ENCODE results near the gene MAN1A2.
"Not testable (repeated sequence)": the region's sequence is repeated elsewhere in the genome, so short reads cannot be mapped to it uniquely, and the experiment has no call there.

MAN1A2 gene

DNA sequence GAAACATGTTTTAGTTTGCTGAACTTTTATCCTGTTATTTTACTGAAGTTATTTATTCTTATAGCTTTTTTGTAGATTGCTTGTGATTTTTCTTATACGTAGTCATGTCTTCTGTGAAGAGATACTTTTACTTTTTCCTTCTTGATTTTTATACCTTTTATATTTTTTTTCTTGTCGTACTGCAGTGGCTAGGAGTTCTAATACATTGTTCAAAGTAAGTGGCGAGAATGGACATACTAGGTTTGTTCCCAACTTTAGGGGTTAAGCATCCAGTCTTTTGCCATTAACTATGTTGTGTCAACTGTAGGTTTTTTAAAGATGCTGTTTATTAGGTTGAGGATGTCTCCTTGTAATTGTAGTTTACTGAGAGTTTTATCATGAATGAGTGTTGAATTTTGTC, 36.3 kb downstream of the MAN1A2 start:
- DNase-seq, result no peak

- no peak for DNase-seq
These were observed 37.8 kb downstream of the MAN1A2 start for GRCh38 chr1:117405042-117405441.

- no peak for DNase-seq
These were observed 45.2 kb downstream of the MAN1A2 start for GRCh38 chr1:117412472-117412871.

DNA sequence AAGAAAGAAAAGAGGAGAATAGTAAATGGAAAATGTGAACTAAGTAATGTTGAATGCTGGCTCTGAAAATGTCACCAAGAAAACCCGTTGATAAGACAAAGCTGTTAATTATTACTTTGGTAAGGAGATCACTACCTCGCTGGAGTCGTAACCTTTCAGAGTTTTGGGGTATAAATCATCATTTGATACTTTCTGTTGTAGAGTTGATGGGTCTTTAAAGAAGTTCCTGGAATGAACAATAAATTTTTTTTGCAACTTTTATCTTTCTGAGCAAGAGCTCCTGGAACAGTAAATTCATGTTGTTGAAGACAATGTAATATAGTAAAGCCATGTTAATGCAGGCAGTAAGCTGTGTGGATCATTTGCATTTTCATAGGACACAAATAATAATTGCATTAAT, 46.2 kb downstream of the MAN1A2 start:
- DNase-seq, result no peak

GRCh38 chr1:117414943-117415342, 47.7 kb downstream of the MAN1A2 start:
- no peak for DNase-seq

DNA sequence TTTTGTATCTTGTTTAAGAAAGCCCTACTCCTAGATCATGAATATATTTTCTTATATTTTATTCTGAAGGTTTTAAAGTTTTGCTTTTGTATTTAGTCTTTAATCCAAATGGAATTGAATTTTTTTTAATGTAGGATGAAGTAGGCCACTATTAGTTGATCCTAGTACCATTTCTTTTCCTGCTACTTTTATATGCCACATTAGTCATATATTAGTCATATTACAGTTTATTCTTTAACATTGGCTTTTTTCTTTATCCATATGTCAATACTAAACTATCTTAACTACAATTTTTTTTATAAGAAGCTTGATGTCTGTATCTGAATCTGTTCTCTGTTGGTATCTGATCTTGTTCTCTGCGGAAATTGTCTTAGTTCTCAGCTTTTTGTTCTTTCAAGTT, 48.8 kb downstream of the MAN1A2 start:
- no peak for DNase-seq

DNA sequence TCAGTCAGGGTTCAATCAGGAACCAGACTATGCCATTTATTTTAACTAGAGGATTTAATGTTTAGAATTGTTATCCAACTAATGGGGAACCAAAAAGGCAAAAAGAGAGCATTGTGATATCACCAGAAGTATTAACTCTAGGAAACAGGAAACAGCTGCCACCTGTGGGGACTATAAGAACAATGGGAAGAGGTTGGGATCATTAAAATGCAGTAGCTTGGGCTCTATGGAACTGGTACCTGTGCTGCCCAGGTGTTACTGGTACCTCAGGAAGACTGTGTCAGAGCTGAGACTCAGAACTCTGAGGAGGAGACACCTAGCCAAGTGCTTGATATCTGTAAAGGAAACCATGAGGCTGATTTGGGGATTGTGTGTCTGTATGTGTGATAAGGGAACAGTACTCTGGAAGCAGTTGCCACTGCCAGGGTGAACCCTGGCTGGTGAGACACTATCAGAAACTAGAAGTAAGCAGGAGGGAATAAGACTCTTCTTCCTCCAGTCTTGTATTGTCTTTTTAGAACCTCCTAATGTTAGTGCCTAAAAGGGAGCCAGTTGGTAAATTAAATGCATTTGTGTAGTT, 49.4 kb downstream of the MAN1A2 start:
- no peak for DNase-seq

GRCh38 chr1:117425050-117425734, 57.9 kb downstream of the MAN1A2 start:
- no peak for DNase-seq

DNA sequence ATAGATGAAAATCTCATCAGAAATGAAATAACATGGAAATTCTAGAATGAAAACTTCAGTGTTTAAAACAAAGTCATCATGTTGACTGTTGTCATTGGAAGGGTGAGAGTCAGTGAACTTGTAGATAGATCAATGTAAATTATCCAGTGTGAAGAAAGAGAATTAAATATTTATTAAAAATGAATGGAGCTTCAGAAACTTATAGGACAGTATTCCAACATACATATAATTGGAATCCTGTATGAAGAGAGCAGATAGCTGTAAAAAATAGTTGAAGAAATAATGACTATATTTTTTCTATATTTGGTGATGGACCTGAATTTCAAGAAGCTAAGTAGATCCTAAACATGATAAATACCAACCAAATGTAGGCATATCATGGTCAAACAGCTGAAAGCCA, 60.0 kb downstream of the MAN1A2 start:
- no peak for DNase-seq

DNA sequence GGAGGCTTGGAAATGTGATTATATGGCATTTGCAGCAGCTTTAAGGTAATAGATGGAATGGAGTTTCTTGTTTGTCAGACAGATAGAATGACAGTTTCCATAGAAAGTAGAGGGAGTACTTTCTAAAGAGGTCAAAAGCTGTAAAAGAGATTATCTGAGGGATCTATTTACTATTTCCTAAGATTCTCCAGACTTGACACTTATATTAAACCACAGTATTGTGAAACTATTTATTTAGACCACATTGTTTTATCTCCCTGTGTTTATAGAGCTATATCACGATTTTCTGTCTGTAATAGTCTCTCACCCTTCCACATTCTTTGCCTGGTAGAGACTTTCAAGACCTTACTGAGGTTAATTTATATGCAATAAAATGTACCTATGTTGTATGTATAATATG, 66.7 kb downstream of the MAN1A2 start:
- DNase-seq, result no peak

DNA sequence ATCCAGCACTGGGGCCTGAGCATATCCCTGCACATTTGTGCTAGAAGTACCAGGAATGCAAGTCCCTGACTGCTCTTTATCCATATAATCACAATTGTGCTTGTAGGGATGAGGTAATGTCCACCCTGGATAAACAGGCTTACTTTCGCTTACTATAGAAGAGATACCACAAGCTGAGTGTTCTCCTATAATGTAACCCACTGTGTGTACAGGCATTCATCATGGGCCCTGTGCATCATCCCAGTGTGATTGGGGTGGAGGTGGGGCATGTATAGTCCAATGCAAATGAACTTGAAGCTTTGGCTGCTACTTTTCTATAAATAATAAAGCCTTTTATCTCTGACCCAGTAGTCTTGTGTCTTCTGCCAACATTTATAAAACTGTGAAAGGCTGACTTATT, 69.3 kb downstream of the MAN1A2 start:
- DNase-seq, result no peak

DNA sequence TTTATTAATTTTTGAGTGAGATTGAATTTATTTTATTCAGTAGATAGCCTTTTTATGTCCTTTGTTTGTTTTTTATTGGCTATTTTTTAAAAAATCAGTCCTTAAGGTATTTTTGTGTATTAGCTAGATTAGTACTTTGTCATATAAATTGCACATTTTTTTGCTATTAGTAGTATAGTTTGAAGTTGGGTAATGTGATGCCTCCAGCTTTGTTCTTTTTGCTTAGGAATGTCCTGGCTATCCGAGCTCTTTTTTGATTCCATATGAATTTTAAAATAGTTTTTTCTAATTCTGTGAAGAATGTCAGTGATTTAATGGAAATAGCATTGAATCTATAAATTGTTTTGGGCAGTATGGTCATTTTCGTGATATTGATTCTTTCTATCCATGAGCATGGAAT, 80.4 kb downstream of the MAN1A2 start:
- no peak for DNase-seq

- no peak for DNase-seq
These were observed 85.0 kb downstream of the MAN1A2 start for GRCh38 chr1:117452216-117452615.

- DNase-seq, result no peak
These were observed 86.7 kb downstream of the MAN1A2 start for GRCh38 chr1:117453958-117454357.

DNA sequence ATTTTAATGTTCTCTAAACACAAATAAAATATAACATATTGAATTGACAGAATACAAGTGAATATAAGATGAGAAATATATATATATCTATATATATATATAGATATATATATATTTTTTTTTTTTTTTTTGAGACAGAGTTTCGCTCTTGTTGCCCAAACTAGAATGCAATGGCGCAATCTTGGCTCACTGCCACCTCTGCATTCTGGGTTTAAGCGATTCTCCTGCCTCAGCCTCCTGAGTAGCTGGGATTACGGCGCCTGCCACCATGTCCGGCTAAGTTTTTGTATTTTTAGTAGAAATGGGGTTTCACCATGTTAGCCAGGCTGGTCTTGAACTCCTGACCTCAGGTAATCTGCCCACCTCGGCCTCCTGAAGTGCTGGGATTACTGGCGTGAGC, 91.2 kb downstream of the MAN1A2 start:
- DNase-seq, result not testable (repeated sequence)

GRCh38 chr1:117466761-117467160, 99.5 kb downstream of the MAN1A2 start:
- no peak for DNase-seq

DNA sequence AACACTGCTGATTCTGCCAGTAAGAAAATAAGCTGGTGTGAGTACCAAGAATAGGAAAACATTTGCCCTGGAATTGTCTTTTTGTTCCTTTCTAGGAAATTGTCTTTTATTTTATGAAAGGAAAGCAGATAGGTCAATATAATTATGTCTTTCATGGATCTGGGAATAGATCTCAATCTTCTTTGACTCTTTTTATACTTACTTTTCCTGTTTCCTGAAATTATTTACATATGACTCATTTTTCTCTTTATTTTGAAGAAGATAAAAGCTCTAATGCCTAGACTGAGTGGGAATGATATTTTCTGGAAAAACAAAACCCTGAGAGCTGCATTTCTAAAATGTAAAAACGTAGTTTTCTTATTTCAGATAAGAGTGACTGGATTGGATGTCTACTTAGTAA, 100.1 kb downstream of the MAN1A2 start:
- no peak for DNase-seq

- DNase-seq, result no peak
These were observed 105.8 kb downstream of the MAN1A2 start for GRCh38 chr1:117473063-117473462.

- DNase-seq, result not testable (repeated sequence)
These were observed 108.2 kb downstream of the MAN1A2 start for GRCh38 chr1:117475495-117475894.

DNA sequence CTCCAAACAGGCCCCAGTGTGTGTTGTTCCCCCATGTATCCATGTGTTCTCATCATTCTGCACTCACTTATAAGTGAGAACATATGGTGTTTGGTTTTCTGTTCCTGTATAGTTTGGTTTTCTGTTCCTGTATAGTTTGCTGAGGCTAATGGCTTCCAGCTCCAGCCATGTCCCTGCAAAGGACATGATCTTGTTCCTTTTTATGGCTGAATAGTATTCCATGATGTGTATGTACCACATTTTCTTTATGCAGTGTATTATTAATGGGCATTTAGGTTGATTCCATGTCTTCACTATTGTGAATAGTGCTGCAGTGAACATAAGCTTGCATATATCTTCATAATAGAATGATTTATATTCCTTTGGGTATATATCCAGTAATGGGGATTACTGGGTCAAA, 111.8 kb downstream of the MAN1A2 start:
- DNase-seq, result no peak

GRCh38 chr1:117481410-117481809, 114.2 kb downstream of the MAN1A2 start:
- DNase-seq, result no peak

GRCh38 chr1:117493906-117494305, 126.7 kb downstream of the MAN1A2 start:
- no peak for DNase-seq

GRCh38 chr1:117495068-117495467, 127.8 kb downstream of the MAN1A2 start:
- no peak for DNase-seq

DNA sequence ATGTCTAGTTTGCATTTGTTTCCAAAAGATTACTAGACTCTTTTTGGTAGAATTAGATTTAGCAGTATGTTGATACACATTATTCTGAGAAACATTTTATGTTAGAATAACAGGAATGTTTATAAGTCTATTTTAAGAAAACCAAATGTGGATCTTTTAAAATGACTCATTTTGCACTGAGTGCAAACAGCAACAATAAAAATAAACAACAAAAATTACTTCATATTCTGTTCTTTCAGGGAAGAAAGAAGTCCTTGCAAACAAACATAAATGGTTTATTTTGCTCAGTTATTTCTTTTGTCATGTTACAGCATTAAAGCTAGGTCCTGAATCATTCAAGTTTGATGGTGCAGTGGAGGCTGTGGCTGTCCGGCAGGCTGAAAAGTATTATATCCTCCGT, 131.8 kb downstream of the MAN1A2 start:
- DNase-seq, result no peak

DNA sequence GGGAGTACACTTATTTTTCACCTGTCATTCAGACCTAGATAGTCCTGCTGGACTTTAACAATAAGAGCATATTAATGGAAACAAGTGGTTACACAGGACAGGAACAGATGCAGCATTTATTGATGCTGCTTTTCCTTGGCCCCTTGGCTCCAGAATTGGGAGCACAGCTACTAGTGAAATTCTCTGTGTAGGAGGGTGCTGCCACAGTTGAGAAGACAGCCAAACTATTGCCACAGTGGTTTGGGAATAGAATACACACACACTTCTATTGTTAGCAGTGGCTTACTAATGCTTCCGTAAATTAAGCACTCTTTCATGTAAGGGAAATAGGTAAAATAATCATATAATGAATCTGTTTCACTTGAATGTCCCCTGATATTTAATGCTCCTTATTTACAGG, 133.3 kb downstream of the MAN1A2 start:
- DNase-seq, result no peak

All from activated gamma-delta T cell treated with Interleukin-2 at 50 U/mL for 16 hours (primary cell).